Gastroesophageal sphincter (tissue), 3 donors: ENCODE data around the gene WFDC2.

Source experiments
- CTCF ChIP-seq, 4 experiments: fragments of 200-600 bp in 2 of 4; fragments of 450-650 bp in 2 of 4; sonication (generic) in 1 of 4; IDR thresholded peaks; one replicate each; pipeline ENCODE4 v1.5.1; 2017 to 2019; ENCODE audit warnings: antibody characterized with exemption in 4 of 4, mild to moderate bottlenecking in 2 of 4, moderate library complexity in 2 of 4
- EP300 ChIP-seq: sonication (generic); formaldehyde crosslinking; IDR thresholded peaks from one replicate; pipeline ENCODE4 v1.6.1; 2017; ENCODE audit warnings: antibody characterized with exemption, mild to moderate bottlenecking

GRCh38 chr20:45518282-45518681, 48.7 kb downstream of the WFDC2 start:
- TF ChIP-seq EP300 (no peak), CTCF (IDR thresholded peaks at IDR 0.05) (no peak)
